CD4-positive, alpha-beta T cell treated with Interleukin-12 subunit alpha and Interleukin-12 subunit beta, for 1 hour (primary cell): Measurements from ENCODE around the gene KANSL1L.
"Not testable (repeated sequence)": the region's sequence is repeated elsewhere in the genome, so short reads cannot be mapped to it uniquely, and the experiment has no call there.

Experiments used
- DNase-seq: peaks from one replicate; pipeline ENCODE4 v3.0.0-alpha.2; 2020

KANSL1L gene, protein sequence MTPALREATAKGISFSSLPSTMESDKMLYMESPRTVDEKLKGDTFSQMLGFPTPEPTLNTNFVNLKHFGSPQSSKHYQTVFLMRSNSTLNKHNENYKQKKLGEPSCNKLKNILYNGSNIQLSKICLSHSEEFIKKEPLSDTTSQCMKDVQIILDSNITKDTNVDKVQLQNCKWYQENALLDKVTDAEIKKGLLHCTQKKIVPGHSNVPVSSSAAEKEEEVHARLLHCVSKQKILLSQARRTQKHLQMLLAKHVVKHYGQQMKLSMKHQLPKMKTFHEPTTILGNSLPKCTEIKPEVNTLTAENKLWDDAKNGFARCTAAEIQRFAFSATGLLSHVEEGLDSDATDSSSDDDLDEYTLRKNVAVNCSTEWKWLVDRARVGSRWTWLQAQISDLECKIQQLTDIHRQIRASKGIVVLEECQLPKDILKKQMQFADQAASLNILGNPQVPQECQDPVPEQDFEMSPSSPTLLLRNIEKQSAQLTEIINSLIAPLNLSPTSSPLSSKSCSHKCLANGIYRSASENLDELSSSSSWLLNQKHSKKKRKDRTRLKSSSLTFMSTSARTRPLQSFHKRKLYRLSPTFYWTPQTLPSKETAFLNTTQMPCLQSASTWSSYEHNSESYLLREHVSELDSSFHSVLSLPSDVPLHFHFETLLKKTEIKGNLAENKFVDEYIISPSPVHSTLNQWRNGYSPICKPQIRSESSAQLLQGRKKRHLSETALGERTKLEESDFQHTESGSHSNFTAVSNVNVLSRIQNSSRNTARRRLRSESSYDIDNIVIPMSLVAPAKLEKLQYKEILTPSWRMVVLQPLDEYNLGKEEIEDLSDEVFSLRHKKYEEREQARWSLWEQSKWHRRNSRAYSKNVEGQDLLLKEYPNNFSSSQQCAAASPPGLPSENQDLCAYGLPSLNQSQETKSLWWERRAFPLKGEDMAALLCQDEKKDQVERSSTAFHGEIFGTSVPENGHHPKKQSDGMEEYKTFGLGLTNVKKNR

DNA sequence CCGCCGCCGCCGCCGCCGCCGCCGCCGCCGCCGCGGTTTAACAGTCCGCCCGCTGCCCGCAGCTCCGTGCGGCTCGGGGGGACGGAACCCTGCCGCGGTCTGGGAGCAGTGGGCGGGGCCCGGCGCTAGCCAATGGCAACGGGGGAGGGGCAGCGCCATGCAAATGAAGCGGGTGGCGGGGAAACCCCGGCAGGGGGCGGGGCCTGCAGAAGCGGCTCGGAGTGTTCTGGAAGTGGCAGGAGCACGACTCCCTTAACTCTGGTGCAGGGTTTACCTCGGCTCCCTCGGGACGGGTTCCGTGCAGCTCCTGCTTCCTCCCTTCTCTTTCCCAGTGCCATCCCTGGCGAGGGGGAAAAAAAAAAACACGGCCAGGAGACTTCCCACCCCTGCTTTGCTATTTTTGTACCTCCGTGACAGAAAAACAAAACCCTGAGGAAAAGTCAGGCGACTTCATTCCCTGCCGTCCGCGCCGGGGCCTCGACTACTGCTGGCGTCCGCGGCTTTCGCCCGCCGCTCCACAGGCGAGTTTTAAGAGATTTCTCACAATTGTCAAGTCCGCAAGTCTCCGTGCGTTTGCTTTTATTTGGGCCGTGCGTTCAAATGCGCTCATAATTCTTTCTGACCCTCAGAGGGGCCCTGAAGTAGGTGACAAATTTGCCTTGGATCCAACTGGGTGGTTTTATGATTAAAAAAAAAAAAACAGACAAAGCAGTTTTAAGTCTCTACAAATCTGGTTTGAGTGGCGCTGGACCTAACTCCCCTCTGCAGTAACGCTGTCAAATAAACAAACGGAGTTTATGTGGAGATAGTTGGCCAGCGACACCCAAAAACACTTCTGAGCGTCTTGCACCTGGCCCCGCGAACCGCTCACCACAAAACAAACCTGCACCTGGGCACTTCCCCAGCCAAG is at the start of gene KANSL1L:
Gene KANSL1L (minus strand): TSS at position 101 of the 910 bp plus-strand sequence. CDS start 16,827 bp downstream, outside the sequence.
- DNase-seq, result peak; percentile 96

DNA sequence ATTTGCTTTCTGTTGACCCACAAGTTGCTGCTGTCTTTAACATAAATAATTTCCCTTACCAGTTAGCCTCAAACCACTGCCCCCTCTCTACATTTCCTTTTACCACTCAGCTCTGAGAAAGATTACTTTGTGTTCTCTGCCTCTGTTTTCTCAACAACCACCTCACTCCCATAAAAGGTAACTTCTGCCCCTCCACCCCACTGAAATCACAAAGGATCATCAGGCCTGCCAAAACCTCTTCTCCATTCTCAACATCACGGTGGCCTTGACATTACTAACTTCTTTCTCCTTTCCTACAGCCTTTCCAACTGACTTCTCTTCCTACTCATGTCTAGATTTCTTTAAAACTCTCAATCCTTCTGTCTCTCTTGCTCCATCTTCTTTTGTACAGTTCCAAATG is 43.9 kb upstream of the KANSL1L start:
- DNase-seq, result no peak

DNA sequence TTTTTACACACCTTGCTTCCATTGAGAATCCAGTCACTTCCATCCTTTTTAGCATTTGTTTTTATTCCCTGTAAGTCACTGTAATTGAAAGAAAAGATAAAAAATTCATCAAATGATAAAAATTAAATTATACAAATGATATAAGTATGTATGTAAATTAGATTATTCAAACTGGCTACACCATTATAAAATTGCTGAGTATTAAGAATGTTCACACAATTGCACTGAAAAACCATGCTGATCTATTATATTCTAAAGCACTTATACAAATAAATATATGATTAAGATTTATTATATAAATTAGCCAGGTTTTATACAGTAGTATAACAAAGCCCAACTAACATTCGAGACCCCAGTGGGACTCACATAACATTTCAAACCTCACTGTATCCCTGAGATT is 39.0 kb upstream of the KANSL1L start:
- DNase-seq, result no peak

DNA sequence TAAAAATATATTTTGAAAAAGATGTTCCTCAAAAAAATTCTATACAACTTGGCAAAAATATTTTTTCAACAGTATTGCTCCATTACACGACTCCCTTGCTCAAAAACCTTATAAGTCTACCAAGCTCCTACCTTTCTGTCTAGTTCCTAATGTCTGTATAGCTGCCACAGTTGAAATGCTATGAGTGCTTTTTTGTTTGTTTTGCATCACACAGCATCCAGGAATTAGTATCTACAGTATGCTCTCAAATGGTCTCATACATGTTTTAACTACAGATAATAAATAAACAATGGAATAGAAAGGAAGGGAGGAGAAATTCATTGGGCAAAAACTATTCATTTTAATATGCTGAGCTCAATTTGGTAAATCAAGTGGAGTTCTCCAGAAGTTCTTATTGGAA is 36.7 kb upstream of the KANSL1L start:
- no peak for DNase-seq

DNA sequence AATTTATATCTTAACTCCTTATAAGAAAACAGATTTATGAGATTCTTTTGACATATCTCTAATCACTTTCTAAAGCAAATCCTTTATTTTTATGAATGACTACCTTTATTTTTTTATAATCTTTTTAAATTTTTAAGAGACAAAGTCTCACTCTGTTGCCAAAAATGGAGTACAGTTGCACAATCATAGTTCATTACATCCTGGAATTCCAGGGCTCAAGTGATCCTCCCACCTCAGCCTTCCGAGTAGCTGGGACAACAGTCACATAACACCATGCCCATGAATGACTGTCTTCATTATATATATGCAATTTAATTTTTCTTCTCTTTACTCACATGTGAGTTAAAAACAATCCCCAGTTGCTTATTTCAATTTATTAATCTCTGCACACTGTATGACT is 32.3 kb upstream of the KANSL1L start:
- no peak for DNase-seq

DNA sequence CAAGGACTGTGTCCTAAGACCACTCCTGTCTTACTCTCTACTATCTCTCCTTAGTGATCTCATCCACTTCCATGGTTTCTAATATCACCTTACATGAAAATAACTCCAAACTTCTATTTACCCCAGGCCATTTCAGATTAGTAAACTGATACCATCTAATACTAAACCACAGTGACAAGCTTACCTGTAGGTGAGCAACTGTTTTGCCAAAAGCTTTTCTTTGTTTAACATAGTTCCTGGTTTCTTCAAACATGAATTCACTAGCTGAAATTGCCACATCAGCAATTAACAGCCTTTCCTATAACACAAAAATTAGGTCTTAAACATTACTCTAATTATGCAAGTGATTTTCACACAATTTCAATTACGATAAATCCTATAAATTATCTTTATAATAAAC is 31.9 kb upstream of the KANSL1L start:
- no peak for DNase-seq

DNA sequence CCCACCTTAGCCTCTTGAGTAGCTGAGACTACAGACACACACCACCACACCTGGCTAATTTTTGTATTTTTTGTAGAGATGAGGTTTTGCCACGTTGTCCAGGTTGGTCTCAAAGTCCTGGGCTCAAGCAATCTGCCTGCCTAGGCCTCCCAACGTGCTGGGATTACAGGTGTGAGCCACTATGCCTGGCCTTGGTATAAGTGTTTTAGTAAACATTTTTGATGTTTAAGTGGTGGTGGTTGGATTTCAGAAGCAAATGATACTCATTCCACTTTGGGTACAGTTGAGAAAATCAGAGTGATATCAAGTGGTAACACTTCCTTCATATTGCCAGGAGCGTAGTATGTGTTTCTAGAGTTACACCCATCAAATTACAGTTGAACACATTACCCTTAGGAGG is 28.6 kb upstream of the KANSL1L start:
- DNase-seq, result no peak

DNA sequence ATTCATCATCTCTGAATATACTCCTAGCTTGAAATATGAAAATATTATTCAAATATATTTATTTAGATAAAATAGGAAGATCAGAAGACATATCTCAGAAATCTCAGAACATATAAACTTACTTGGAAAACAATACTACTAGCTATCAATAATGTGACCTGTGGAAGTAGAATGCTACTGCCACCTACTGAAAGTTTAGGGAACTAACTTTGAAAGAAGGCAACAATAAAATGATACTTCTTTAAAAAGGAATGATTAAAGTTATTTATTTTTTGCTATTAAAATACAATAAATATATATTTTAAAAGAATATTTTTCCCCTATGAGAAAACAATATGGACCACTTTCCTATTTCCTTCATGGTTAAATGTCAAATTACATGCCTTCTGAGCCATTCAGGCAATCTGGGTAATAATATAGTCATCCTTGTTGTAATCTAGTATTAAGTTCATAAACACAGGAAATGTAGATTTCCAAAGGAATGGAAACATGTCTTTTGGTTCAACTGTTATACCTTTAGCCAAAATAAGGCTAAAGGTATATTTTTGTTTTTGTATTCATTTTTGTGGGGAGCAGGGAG is 28.1 kb upstream of the KANSL1L start:
- peak; percentile 36 for DNase-seq

DNA sequence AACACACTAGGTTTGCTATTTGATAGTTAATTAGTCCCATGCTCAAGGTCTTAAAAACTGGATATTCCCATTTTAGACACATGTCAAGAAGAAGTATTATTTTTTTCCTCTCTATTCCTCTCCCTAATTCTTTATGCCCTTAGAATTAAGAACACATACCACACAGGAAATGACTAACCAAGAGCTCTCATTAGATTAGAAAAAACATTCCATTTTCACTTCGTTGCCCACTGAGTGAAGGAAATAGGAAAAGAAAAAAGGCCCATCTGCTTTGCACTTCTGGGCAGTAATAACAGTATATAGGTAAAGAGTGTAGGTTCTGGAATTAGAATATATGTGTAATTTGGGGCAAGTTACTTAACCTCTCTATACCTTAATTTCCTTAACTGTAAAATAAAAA is 27.1 kb upstream of the KANSL1L start:
- DNase-seq, result no peak

DNA sequence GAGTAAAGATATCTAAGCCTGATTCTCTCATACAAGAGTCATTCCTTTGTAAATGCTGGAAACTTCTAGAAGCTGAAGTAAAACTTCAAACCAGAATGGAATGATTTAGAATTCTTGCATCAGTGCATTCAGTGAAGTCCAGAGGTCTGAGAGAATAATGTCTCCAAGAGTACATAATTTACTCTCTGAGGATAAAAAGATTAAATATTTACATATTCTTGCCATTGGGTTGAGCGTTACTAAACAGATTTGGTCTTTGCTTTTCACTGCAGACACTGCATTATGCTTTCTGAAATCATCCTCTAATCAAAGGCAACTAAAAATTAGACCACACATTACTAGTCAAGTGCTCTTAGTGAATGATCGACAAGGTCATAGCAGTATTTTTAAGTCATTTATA is 26.5 kb upstream of the KANSL1L start:
- DNase-seq, result no peak

DNA sequence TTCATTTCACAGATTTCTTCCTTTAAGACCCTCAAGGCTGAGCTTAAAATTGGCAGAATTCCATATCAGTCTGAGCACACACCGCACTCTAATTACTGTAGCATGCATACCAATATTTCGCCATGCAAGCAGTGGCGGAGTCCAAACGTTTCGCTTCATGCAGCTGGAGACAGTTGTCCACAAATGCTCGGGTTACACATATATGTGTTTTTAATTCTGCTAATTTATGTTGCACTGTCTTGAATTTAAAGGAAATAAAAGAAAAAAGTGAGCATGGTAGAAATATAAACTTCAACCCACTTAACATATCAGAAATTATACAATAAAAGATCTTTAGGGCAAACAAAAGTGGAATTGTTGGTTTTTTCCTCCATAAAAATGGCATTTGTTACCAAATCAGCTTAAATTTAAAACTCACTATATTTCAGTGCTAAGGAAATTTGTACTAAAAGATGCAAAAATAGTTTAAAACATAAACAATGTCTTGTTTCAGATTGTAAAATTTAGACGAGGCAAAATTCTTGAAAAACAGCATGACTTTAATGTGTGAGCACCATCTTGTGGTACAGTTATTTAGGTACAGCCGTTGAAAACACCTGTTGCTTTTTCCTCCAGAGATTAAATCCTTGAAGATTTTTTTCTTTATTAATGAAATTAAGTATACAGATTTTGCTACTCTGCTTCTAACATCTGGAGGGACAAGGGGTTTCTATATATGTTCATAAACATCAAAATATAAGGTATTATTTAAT is 24.1 kb upstream of the KANSL1L start:
- DNase-seq, result peak; percentile 53

DNA sequence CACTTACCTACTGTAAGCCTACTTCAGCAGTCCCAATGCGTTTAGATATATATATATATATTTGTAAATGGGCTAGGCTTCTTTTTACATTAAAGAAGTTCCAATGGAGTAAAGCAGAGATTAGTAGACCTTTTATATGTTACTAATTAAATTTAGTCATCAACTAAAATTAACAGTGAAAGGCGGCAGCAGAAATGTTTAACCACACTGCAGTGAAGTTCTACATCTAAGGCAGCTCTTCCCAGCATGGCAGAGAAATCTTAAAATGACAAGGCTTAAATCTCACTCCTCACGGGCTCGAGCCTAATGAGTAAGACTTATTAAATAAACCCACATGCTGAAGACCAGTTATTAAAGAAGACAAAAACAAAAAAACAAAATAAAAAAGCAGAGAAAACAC is 19.1 kb upstream of the KANSL1L start:
- no peak for DNase-seq

DNA sequence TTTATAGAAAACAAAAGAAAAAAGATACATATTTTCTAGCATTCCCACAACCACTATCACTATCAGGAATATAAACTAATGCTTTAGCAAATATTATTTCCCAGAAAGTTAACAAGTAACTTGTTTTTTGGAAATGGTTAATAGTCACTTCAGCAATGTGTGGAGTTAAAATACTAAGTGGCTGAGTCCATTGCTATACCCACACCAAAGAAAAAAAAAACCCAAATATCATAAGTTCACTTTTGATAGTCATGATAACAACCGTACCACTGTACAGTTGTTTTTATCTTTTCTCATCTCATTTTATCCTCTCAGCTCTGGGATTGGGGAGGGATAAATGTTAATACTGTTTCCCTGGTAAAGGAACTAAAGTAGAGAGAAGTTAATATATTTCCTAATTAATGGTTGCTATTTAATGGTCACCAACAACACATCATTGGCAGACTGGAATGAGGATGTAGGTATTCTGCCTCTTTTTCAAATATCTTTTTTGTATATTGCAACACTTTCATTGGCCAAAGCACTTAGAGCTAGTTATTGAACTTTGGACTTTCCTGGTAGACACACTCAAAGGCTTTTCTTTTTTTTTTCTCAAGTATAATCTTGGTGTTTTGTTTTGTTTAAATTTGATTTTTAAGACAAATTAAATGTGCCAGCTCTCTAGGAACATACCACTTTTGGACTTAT is 18.4 kb upstream of the KANSL1L start:
- no peak for DNase-seq

DNA sequence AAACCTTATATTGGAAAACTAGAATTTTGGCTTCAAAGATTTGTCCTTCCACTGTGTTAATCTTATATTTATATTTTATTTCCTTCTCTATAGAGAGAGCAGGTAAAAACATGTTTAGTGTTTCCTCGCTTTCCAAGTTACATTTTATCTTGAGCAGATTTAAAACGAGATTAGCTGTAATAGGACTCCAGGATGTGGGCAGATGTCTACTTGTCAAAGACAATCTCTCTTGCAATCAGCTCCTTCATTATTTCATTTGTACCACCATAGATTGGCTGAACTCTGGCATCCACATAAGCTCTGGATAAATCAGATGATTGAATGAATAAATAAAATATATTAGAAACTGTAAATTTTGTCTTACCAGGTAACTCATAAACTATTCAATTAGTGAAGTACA is 17.5 kb upstream of the KANSL1L start:
- DNase-seq, result no peak

DNA sequence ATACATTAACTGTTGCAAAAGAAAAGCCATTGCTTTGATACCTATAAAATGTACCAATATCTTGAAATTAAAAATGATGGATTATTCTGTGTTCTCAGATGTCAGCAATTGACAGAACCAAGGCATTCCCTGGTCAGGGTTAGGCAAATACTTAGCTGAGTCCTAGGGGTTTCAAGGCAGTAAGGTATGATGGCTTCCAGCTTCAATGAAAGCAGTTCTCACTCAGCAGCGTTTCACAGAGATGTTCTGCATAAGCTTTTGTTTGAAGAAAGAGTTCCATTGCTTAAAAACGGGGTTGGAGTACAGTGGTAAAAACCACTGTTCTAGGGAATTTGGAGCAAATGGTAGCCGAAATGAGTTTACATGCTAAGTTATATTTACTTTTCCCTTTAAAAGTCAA is 17.0 kb upstream of the KANSL1L start:
- no peak for DNase-seq

DNA sequence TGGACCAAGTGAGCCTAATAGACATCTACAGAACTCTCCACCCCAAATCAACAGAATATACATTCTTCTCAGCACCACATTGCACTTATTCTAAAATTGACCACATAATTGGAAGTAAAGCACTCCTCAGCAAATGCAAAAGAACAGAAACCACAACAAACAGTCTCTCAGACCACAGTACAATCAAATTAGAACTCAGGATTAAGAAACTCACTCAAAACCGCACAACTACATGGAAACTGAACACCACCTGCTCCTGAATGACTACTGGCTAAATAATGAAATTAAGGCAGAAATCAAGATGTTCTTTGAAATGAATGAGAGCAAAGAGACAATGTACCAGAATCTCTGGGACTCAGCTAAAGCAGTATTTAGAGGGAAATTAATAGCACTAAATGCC is 12.7 kb upstream of the KANSL1L start:
- DNase-seq, result not testable (repeated sequence)

DNA sequence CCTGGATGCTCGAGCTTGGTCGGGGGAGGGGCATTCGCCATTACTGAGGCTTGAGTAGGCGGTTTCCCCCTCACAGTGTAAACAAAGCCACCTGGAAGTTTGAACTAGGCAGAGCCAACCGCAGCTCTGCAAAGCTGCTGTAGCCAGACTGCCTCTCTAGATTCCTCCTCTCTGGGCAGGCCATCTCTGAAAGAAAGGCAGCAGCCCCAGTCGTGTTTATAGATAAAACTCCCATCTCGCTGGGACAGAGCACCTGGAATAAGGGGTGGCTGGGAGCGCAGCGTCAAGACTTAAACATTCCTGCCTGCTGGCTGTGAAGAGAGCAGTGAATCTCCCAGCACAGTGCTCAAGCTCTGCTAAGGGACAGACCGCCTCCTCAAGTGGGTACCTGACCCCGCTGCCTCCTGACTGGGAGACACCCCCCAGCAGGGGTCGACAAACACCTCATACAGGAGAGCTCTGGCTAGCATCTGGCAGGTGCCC is 10.4 kb upstream of the KANSL1L start:
- not testable (repeated sequence) for DNase-seq

DNA sequence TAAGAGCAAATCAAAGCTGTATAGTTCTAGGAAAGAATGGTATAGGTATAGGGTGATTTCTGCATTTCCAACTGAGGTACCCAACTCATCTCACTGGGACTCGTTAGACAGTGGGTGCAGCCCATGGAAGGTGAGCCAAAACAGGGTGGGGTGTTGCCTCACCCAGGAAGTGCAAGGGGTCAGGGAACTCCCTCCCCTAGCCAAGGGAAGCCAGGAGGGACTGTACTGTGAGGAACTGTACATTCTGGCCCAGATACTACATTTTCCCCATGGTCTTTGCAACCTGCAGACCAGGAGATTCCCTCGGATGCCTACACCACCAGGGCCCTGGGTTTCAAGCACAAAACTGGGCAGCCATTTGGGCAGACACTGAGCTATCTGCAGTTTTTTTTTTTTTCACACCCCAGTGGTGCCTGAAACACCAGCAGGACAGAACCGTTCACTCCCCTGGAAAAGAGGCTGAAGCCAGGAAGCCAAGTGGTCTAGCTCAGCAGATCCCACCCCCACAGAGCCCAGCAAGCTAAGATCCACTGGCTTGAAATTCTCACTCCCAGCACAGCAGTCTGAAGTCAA is 9.9 kb upstream of the KANSL1L start:
- DNase-seq, result not testable (repeated sequence)

DNA sequence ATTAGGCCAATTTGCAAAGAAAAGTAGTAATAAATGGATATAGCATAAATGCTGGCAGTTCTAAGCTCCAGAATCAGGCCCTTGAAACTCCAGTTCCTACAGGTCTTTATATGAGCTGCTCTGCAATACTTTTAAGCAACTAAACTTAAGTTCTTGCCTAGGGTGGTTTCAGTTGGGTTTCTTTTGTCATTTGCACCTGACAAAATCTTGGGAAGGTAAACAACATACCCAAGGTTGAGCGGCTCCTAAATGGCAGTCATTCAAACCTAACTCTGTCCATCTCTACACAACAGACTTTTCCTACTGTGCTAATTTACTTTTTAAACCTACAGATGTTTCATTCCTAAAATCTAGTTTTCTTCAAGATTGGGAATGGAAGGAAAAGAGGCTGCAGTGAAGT is 9.3 kb upstream of the KANSL1L start:
- no peak for DNase-seq

DNA sequence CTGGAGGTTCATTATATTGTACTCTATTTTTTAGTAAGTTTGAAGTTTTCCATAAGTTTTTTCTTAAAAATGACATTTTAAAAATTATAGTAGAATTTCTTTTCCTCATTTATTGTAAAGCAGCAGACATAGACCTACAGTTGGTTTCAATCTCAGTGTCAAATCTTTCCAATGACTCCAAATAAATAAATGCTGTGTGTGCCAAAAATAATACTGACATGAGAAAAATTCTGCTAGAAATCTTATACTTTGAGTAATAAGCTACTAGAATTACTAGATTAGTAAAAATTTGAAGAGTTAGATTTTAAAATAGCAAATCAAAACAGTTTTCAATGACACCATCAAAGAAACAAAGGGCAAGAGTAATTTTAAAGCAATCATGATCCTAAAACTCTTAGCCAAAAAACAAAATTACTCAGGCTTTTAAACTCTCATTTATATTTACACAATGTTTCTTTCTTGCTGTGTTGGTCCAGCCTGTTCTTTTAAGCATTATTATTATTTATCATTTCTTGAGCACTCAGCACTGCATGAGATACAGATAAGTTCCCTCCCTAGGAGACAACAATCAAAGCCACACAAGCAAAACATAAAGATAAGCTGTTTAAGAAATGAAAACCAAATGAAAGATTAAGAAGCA is 8.3 kb upstream of the KANSL1L start:
- DNase-seq, result no peak
